Measurements from ENCODE around the gene SOX2.

The SOX2 gene

GRCh38 chr3:181695661-181696491, 15.8 kb upstream of the SOX2 start:
- H3K4me2 ChIP-seq (ENCODE audit: low read length), result peak overlapping the region; percentile 43
- H3K27me3 ChIP-seq (ENCODE audit: control insufficient read depth, low read length), result no peaks in the 10 kb centered on the region

GRCh38 chr3:181696626-181697230, 15.0 kb upstream of the SOX2 start:
- TF ChIP-seq EZH2phosphoT487 (IDR thresholded peaks at IDR 0.05; ENCODE audit: borderline replicate concordance, low read length) (no peak), CTCF (IDR thresholded peaks at IDR 0.05; ENCODE audit: low read depth, low read length, poor library complexity, severe bottlenecking) (no peak)
- Histone ChIP-seq H4K20me1 (ENCODE audit: control insufficient read depth, insufficient read depth, low read depth, low read length) (no peaks in the 10 kb centered on the region), H3K4me3 (ENCODE audit: low read length) (no peak overlapping the region), H3K27me3 (ENCODE audit: control insufficient read depth, low read length) (no peaks in the 10 kb centered on the region), H3K4me2 (ENCODE audit: low read length) (no peak overlapping the region), H3F3A (ENCODE audit: control insufficient read depth, insufficient read depth) (no peaks in the 10 kb centered on the region; the same call in 1 of the 2 replicates), H3K9me3 (ENCODE audit: control insufficient read depth, insufficient read depth, low read length) (no peaks in the 10 kb centered on the region), H3K27ac (ENCODE audit: low read depth, low read length) (no peak overlapping the region), H3K36me3 (ENCODE audit: control insufficient read depth, low read length) (no peaks in the 10 kb centered on the region), H3K79me2 (ENCODE audit: control insufficient read depth, low read length) (no peaks in the 10 kb centered on the region), H3K9me2 (replicated peaks; ENCODE audit: control insufficient read depth, low read length) (no peaks in the 10 kb centered on the region), H3K4me1 (ENCODE audit: control insufficient read depth, low read length) (peaks cover 52% of the 10 kb centered on the region)

More at GRCh38 chr3:181695661-181696491, 15.8 kb upstream of the SOX2 start:
- no peaks in the 10 kb centered on the region for H3K36me3 ChIP-seq (ENCODE audit: control insufficient read depth, low read length)
- H4K20me1 ChIP-seq (ENCODE audit: control insufficient read depth, insufficient read depth, low read depth, low read length), result no peaks in the 10 kb centered on the region
- no peaks in the 10 kb centered on the region for H3K9me2 ChIP-seq (replicated peaks; ENCODE audit: control insufficient read depth, low read length)
- H3F3A ChIP-seq (ENCODE audit: control insufficient read depth, insufficient read depth), result no peaks in the 10 kb centered on the region; the same call in 1 of the 2 replicates
- no peak overlapping the region for H3K27ac ChIP-seq (ENCODE audit: low read depth, low read length)
- TF ChIP-seq EZH2phosphoT487 (IDR thresholded peaks at IDR 0.05; ENCODE audit: borderline replicate concordance, low read length), result no peak
- TF ChIP-seq CTCF (IDR thresholded peaks at IDR 0.05; ENCODE audit: low read depth, low read length, poor library complexity, severe bottlenecking), result peak; percentile 1
- peak overlapping the region; percentile 32 for H3K4me3 ChIP-seq (ENCODE audit: low read length)
- no peaks in the 10 kb centered on the region for H3K9me3 ChIP-seq (ENCODE audit: control insufficient read depth, insufficient read depth, low read length)
- peaks cover 45% of the 10 kb centered on the region for H3K4me1 ChIP-seq (ENCODE audit: control insufficient read depth, low read length)
- no peaks in the 10 kb centered on the region for H3K79me2 ChIP-seq (ENCODE audit: control insufficient read depth, low read length)

GRCh38 chr3:181698263-181698954, 13.3 kb upstream of the SOX2 start:
- Histone ChIP-seq H3K9me3 (ENCODE audit: control insufficient read depth, insufficient read depth, low read length) (no peaks in the 10 kb centered on the region), H3K4me3 (ENCODE audit: low read length) (no peak overlapping the region), H4K20me1 (ENCODE audit: control insufficient read depth, insufficient read depth, low read depth, low read length) (no peaks in the 10 kb centered on the region), H3K27me3 (ENCODE audit: control insufficient read depth, low read length) (peaks cover 6% of the 10 kb centered on the region; the same call in 1 of the 2 replicates), H3K4me2 (ENCODE audit: low read length) (peak overlapping the region; percentile 14; the same call in 1 of the 2 replicates), H3F3A (ENCODE audit: control insufficient read depth, insufficient read depth) (no peaks in the 10 kb centered on the region; the same call in 1 of the 2 replicates), H3K4me1 (ENCODE audit: control insufficient read depth, low read length) (peaks cover 58% of the 10 kb centered on the region), H3K36me3 (ENCODE audit: control insufficient read depth, low read length) (no peaks in the 10 kb centered on the region), H3K79me2 (ENCODE audit: control insufficient read depth, low read length) (no peaks in the 10 kb centered on the region), H3K27ac (ENCODE audit: low read depth, low read length) (no peak overlapping the region), H3K9me2 (replicated peaks; ENCODE audit: control insufficient read depth, low read length) (no peaks in the 10 kb centered on the region)
- no peak for TF ChIP-seq CTCF (IDR thresholded peaks at IDR 0.05; ENCODE audit: low read depth, low read length, poor library complexity, severe bottlenecking)
- TF ChIP-seq EZH2phosphoT487 (IDR thresholded peaks at IDR 0.05; ENCODE audit: borderline replicate concordance, low read length), result no peak
